Left lung (tissue), 10 donors: ENCODE results near the gene PREX1. TPM values are rescaled to one million over a fixed set of nuclear protein-coding genes. Genes with fewer than 3 reads are reported as not detected.
A peak's percentile ranks its signal among the peaks of the same experiment; 100 is the strongest.

Experiments used
- ATAC-seq: fragments of 200-7000 bp; cut with Tn5 transposase; one replicate; pipeline ENCODE4 v1.9.1; 2020; ENCODE audit warnings: moderate library complexity
- DNase-seq, 4 donors: peaks; one replicate each; pipeline ENCODE4 v3.0.0-alpha.2; 2013 to 2020
- H3K27ac ChIP-seq, 2 donors: fragments of 200-600 bp; sonication (generic) in 1 of 2; one replicate each; pipeline versions ENCODE4 v1.5.0 to v1.8.0; 2020 to 2021
- H3K27me3 ChIP-seq, 2 donors: fragments of 200-600 bp; sonication (generic) in 1 of 2; one replicate each; pipeline versions ENCODE4 v1.5.0 to v1.8.0; 2020 to 2021
- H3K36me3 ChIP-seq, 2 donors: fragments of 200-600 bp; sonication (generic) in 1 of 2; one replicate each; pipeline versions ENCODE4 v1.5.0 to v1.8.0; 2020 to 2021
- H3K4me1 ChIP-seq, 2 donors: fragments of 200-600 bp; one replicate each; pipeline ENCODE4 v1.8.0; 2021
- H3K4me3 ChIP-seq, 2 donors: fragments of 200-600 bp; sonication (generic) in 1 of 2; one replicate each; pipeline versions ENCODE4 v1.5.0 to v1.8.0; 2020 to 2021; ENCODE audit warnings: mild to moderate bottlenecking in 1 of 2
- H3K9me3 ChIP-seq, 2 donors: fragments of 200-600 bp; sonication (generic) in 1 of 2; one replicate each; pipeline versions ENCODE4 v1.5.0 to v1.8.0; 2020 to 2021
- intact Hi-C, 2 donors: fragments of 100-400 bp; cut with DNase I; formaldehyde crosslinking; loops; one replicate each; pipeline versions ENCODE4 v1.11.2 to v1.14.2; 2022
- polyA plus RNA-seq, 6 donors: library from polyadenylated mRNA; unstranded; fragments of 120-200 nt; gene quantifications; one replicate each; pipeline ENCODE4 v1.2.1, GENCODE V29; 2013; ENCODE audit not compliant: insufficient read length in 6 of 6
- total RNA-seq, 2 donors: library from RNA; stranded (reverse); fragmentation: NEBNext Ultra II Directional; extraction: Animal tissue kit (Norgen Biotek cat#: 25700); gene quantifications; one replicate each; pipeline ENCODE4 v1.2.1, GENCODE V29; 2021
- TF ChIP-seq, protein P1 (sequence below), 2 donors: fragments of 200-600 bp; sonication (generic) in 1 of 2; IDR thresholded peaks; one replicate each; pipeline versions ENCODE4 v1.5.0 to v1.8.0; 2021; ENCODE audit warnings: antibody characterized with exemption in 2 of 2
- donor health status: DM: no; HTN: yes; CAD: no.
- donor health status: DM: no; HTN: no; CAD: no.

PREX1 gene
- total and polyA plus RNA-seq, 8 donors = 20.3 to 111 (median 26.1) TPM

DNA sequence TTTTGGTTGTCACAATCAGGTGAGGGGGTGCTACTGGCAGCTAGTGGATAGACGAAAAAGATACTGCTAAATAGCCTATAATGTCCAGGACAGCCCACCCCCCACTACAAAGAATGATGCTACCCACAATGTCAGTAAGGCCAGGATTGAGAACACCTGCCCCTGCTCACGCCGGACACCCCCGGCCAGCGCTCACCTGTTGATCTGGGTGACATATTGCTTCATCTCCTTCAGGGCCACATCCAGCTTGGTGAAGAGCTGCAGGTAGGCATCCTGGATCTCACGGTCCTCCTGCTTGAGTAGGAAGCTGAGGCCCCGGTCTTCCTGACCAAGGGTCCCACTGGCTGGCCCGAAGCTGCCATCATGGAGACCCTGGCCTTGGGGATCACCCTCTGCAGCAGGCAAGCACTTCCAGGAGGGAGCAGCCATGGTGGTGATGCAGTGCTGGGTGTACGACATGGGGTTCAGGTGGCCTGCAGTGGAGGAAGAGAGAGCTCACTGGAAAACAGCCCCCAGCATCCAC is 178.6 kb downstream of the PREX1 start:
- no peak overlapping the region for H3K27ac ChIP-seq
- no peak overlapping the region for H3K4me3 ChIP-seq
- H3K27me3 ChIP-seq = no peaks in the 10 kb centered on the region
- no peaks in the 10 kb centered on the region for H3K4me1 ChIP-seq
- H3K9me3 ChIP-seq = no peaks in the 10 kb centered on the region
- ATAC-seq = no peak
- H3K36me3 ChIP-seq = peaks cover 0 to 100% of the 10 kb centered on the region in 2 donors
- intact Hi-C loops = no loop called here
- TF ChIP-seq, protein P1, sequence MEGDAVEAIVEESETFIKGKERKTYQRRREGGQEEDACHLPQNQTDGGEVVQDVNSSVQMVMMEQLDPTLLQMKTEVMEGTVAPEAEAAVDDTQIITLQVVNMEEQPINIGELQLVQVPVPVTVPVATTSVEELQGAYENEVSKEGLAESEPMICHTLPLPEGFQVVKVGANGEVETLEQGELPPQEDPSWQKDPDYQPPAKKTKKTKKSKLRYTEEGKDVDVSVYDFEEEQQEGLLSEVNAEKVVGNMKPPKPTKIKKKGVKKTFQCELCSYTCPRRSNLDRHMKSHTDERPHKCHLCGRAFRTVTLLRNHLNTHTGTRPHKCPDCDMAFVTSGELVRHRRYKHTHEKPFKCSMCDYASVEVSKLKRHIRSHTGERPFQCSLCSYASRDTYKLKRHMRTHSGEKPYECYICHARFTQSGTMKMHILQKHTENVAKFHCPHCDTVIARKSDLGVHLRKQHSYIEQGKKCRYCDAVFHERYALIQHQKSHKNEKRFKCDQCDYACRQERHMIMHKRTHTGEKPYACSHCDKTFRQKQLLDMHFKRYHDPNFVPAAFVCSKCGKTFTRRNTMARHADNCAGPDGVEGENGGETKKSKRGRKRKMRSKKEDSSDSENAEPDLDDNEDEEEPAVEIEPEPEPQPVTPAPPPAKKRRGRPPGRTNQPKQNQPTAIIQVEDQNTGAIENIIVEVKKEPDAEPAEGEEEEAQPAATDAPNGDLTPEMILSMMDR (IDR thresholded peaks at IDR 0.05) = no peak
- no peak for DNase-seq

DNA sequence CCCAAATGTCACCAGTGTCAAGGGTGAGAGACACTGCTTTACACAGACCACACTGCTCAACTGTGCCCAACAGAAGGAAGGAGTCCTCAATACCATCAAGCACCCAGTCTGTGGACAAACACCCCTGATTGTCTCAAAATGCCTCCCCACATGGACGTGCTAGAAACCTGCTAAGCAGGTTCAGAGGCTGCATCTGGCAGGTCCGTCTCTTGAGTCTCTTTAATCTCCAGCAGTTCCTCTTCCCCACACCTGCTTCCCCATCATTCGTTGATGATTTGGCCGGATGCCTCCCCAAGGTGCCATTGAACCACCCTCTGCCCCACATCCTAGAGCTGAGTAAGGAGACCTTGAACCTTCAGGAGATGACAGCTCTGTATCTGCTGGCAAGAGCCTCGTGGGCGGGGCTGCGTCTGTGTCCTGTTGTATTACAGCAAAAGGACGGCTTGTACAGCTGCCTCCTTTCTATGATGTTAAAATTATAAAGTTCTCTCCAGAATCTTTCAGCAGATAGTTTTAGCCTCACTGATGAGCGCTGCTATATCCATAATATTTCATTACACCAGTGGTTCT is 179.2 kb downstream of the PREX1 start:
- DNase-seq (peak in 1 of 4 donors; percentile 70), ATAC-seq (no peak)
- Histone ChIP-seq H3K9me3 (no peaks in the 10 kb centered on the region), H3K4me3 (no peak overlapping the region), H3K4me1 (no peaks in the 10 kb centered on the region), H3K27ac (no peak overlapping the region), H3K36me3 (peaks cover 0 to 100% of the 10 kb centered on the region in 2 donors), H3K27me3 (no peaks in the 10 kb centered on the region)
- intact Hi-C loops = no loop called here
- TF ChIP-seq, protein P1 (IDR thresholded peaks at IDR 0.05) = no peak

DNA sequence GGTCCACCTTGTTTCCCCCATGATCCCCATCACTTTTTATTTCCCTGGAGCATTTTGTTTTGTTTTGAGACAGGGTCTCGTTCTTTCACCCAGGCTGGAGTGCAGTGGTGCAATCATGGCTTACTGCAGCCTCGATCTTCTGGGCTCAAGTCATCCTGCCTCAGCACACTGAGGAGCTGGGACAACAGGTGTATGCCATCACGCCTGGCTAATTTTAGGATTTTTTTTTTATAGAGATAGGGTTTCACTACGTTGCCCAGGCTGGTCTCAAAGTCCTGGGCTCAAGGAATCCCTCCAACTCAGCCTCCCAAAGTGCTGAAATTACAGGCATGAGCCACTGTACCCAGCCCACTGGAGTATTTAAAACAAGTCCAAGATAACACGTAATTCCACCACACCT is 179.9 kb downstream of the PREX1 start:
- H3K36me3 ChIP-seq = peaks cover 0 to 100% of the 10 kb centered on the region in 2 donors

DNA sequence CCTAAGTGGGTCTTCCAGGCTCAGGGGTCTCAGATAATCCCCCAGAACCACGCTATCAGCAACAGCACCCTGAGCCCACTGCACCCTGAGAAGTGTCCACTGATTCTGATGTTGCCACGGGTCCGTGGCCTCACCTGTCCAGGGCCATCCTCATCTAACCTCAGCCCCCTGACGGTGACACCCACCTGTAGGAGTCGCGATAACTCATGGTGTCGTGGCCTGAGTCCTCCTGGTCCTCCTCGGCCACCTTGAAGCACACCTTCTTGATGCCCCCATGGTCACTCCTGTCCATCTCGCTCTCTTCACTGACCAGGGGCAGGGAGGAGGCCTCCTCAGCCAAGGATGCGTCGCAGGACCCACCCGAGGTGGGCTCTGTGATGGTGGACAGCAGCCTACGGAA is 182.1 kb downstream of the PREX1 start:
- intact Hi-C loops = no loop called here
- ATAC-seq (no peak), DNase-seq (peak in 1 of 4 donors; percentile 32)
- Histone ChIP-seq H3K27ac (no peak overlapping the region), H3K36me3 (peaks cover 0 to 98% of the 10 kb centered on the region in 2 donors), H3K9me3 (no peaks in the 10 kb centered on the region), H3K4me1 (no peaks in the 10 kb centered on the region), H3K4me3 (no peak overlapping the region), H3K27me3 (no peaks in the 10 kb centered on the region)
- TF ChIP-seq, protein P1 (IDR thresholded peaks at IDR 0.05) = no peak

More for the DNA sequence above, 179.9 kb downstream of the PREX1 start:
- Histone ChIP-seq H3K27ac (no peak overlapping the region), H3K4me1 (no peaks in the 10 kb centered on the region), H3K9me3 (no peaks in the 10 kb centered on the region), H3K4me3 (no peak overlapping the region), H3K27me3 (no peaks in the 10 kb centered on the region)
- intact Hi-C loops = no loop called here
- DNase-seq = no peak
- no peak for ATAC-seq
- TF ChIP-seq, protein P1 (IDR thresholded peaks at IDR 0.05) = no peak

DNA sequence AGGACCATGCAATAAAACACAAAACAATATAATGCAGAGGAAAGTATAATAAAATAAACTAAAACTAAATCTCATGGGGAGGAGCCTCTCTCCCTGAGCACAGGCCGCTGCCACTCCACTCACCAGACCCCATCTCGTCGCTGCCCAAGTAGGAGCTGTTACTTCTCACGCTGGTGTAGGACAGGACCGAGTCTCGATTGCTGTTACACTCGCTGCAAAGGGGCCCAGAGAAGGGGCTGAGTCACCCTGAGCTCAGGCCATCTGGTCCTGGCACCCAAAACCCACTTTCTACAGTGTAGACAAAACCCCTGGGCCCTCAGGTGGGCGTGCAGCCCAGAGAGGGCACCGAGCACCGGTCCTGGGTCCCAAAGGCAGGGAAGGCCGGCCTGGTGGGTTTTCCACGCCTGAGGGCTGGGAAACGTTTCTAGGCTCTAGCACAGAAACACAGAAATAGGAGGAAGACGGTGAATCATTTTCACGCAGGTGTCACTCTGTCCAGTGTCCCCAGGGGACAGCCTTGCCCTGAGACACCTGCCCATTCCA is 183.4 kb downstream of the PREX1 start:
- DNase-seq (peak in 1 of 4 donors; percentile 33), ATAC-seq (no peak)
- TF ChIP-seq, protein P1 (IDR thresholded peaks at IDR 0.05) = no peak
- Histone ChIP-seq H3K36me3 (peaks cover 0 to 98% of the 10 kb centered on the region in 2 donors), H3K4me3 (no peak overlapping the region), H3K27ac (no peak overlapping the region), H3K9me3 (no peaks in the 10 kb centered on the region), H3K27me3 (no peaks in the 10 kb centered on the region), H3K4me1 (no peaks in the 10 kb centered on the region)
- intact Hi-C loops = no loop called here
